Colon (tissue), 2 donors: ENCODE results near the gene TEX38.
"Not testable (repeated sequence)": the region's sequence is repeated elsewhere in the genome, so short reads cannot be mapped to it uniquely, and the experiment has no call there.

Experiments
- FAIRE-seq: peaks from 2 replicates; lab custom pipeline; 2012; peaks lifted over from hg19 to GRCh38; lab: Jason Lieb, UNC
- donor health status: control.
- donor health status: control.

The TEX38 gene

DNA sequence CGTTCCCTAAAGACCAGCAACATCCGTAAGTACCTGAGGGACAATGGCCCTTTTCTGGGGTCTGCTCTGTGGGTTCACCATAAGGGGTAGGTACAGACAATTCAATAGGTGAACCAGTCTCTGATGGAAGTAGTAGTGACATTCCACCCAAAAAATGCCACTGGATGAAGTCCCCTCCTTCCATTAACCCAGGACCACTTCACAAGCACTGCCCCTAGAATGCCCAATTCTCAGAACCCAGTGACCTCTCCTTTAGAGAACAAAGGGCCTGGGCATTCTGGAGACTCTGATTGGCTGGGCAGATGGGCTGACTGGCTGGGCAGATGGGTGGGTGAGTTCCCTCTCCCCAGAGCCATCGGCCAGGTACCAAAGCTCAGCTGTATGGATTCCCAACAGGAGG is at the start of gene TEX38:
Gene TEX38 (plus strand): TSS at position 301 of the 400 bp plus-strand sequence. CDS start 81 bp downstream, at position 382.
- no peak for FAIRE-seq

DNA sequence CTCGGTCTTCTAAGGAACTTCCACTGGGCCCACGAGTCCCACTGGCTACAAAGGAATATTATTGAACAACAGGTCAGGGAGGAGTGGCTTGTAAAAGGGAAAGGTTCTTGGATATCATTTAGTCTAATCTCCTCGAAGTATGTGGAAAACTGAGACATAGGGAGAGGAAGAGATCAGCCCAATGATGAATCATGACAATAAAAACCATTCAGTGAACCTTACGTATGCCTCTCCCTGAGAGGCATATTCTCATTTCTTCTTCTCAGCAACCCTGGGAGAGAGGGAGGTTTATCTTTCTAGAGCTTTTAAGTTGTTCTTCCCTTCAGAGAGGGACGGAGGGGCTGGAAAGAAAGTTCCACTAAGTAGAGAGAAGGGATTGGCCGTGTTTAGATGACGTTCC is 49.7 kb upstream of the TEX38 start:
- FAIRE-seq, result no peak

DNA sequence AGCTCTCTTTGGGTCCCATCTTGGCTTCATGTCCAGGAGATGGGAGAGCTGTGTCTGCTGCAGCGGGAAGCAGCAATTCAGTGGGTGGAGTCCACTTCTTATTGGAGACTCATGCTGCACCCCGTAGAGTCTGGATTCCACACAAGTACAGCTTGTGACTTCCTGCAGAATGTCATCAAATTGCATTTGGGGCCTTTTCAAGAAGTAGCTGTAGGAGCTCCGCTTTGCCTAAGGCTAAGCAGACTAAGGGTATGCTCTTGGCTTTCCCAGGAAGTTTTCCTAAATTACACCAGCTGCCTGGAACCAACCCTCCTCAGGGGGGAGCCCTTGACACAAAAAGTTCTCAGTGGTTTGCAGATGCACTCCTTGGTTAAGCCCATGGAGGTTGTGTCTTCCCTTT is 49.3 kb upstream of the TEX38 start:
- no peak for FAIRE-seq

DNA sequence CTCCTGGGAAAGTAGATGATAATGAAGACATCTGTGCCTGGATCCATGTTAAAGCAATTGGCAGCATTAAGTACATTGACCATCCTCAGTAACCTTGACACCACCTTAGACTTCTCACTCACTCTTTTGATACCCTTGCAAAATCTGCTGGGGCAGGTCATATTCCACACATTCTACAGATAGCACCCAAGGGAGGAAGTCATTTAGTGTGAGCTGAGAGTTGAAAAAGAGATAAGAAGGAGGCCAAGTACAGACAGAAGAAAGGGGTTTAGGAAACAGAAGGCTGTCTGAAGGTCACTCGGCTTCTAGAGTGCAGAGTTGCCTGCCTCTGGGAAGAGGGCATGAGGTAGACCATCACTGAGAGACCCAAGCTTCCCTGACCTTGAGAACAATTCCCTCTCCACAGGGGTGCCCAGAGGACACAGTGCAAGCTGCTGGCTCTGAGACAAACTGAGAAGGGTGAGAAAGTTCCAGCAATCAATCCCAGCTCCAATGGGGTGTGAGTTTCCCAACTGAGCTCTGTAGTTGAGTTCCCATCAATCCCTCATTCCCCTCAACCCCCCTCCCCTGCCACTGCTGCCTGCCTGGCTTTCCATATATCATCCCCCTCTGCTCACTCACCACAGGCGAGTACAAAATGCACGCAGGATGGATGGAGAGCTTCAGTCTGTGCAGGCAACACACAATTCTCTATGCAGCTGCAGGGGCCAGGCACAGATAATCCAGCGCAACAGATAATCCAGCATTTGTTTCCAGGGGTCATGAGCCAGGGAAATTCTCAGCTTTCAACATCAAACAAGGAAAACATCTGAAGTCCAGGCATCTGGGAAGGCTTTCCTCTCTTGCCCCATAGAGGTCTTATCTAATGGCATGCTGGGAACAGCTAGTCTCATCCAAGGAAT is 47.7 kb upstream of the TEX38 start:
- FAIRE-seq, result no peak

DNA sequence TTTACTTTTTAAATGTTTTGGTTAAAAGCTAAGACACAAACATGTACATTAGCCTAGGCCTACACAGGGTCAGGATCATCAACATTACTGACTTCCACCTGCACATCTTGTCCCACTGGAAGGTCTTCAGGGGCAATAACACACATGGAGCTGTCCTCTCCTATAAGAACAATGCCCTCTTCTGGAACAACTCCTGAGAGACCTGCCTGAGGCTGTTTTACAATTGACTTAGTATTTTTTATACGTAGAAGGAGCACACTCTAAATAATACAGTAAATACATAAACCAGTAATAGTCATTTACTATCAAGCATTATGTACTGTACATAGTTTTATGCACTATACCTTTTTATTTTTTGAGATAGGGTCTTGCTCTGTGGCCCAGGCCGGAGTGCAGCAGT is 40.9 kb upstream of the TEX38 start:
- FAIRE-seq, result no peak

DNA sequence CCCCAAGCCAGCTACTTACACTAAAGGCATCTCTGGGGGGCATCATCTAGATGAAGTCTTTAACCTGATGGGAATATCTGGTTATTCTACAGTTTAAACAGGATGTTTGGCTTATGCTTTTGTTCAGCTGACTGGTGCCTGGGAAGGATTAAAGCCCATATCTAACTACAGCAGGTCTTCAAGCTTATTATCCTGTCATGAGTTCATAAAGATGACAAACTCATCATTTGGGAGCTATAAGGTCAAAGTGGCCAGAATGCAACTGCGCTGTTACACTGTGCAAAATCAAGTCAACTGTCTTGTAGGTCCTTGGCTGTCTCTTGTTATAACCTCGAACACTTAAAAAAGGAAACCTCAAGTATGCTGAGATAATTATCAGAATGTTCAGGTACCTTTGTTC is 36.4 kb upstream of the TEX38 start:
- no peak for FAIRE-seq

DNA sequence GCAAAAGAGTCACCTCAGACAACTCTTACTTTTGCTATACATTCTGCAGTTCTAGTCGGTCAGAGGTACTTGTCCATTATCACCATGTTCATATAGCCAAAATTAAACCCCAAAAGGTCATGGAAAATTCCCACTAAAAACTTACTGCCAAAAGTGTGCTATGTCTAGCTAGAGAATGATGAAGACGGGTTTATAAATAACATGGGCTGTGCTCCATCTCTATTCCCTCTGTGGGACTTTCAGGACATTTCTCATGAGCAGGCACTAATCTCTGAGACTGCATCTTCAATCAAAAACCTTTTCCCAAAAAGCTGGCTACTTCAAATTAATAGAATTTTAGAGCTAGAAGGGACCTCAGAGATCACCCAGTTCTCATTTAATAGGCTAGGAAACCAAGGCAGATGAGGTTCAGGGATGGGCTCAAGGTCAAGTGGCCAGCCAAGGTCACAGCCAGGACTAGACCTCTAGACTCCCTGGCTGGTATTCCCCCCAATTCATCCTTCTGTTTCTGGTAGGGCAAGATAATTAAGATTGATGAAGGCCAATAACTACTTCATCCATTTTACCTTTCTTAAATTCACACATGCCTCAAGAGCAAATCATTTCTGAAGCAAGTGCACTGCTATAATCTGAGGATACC is 34.1 kb upstream of the TEX38 start:
- FAIRE-seq, result no peak

DNA sequence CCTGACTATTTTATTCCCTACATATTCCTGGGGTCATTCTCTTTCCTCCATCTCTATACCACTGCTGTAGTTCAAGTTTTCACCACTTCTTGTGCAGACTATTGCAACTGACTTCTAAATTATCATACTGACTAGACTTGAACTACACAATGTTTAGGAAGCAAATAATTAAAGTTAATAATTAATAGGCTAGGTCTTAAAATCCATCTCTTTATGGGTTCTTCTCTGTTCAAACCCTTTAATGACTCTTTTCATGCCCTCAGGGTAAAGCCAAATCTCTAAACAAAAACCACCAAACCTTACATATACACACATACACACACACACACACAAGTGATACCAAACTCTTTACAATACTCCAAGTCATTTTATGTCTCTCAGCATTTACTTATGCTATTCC is 32.7 kb upstream of the TEX38 start:
- no peak for FAIRE-seq

DNA sequence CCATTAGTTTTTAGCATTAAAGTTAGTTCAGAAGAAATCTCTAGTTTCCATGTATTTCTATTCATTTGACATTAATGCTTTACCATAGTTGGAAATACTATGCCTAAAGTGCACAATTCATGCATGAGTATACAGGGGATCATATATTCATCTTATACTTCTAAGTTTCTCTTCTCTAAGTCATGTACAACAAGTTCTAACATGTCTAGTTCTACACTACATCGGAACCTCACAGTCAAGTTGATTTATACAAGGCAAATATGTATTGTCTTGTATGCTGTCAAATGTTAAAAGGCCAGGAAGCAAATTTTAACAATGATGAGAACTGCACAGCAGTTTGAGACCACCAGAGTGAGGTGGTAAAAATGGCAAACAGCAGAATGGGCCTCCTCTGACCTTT is 32.1 kb upstream of the TEX38 start:
- FAIRE-seq, result no peak

DNA sequence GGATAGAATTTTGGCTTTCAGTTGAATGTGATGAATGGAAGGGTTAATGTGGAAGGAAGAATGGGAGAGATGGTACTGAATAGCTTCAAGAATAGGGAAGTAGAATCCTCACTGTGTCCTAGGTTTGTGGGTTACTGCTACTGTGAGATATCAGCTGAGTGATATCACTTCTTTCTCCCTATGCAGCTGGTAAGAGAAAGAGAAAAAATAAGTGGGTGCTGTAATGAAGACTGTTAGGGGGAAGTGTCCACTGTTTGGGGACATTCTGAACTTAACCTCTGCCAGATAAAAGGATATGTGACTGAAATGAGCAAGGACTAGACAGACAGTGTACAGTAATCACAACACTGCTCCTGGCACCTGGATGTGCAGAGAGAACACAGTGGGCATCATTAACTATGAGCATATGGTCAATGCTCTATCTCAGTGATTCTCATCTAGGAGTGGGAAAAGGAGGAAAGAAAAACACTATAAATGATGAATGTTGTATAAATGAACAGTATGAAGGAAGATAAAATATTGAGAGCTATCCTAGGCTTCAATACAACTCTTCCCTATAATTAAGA is 29.5 kb upstream of the TEX38 start:
- FAIRE-seq, result no peak

DNA sequence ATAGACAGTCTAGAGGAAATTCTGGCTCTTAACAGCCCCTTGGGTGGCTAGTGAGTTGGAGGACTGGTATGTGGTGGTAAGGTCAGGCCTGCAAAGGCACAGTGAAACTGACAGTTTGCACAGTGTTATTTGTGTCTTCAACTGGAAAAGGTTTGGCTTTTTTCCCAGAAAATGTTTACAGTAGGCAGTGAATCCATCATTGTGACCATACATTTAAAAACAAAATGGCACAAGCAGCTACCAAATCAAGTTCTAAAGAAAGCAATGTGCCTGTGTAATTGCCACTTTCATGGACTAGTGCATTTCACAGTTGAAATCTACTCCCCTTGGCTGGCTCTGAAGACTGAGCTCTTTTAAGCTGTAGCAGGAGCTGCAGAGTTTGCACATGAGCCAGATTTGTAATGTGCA is 28.3 kb upstream of the TEX38 start:
- no peak for FAIRE-seq

DNA sequence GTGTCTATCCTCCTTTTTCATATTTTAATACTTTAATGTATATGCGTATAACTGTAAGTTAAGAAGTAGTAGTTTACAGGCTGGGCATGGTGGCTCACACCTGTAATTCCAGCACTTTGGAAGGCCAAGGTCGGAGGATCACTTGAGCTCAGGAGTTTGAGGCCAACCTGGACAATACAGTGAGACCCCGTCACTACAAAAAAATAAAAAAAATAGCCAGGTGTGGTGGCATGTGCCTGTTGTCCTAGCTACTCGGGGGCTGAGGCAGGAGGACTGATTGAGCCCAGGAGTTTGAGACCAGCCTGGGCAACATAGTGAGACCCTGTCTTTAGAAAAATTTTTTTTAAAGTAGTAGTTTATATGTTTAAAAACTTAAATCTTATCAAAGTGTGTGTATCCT is 25.8 kb upstream of the TEX38 start:
- FAIRE-seq, result no peak

DNA sequence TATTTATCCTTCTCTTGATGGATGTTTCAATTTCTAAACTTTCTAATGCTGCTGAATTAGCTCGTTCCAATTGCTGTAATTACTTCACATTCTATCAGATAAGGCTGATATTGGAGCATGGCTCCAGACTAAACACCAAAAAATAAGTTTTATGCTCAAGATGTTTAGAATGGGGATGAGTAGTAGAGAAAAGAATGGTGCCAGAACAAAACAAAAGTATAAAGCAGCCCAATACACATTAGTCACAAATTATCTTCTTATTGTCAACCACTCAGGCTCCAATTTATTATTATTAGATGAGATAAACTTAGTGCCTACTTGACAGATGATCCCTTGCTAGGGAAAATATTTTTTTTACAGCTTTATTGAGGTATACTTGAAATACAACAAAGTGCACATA is 25.3 kb upstream of the TEX38 start:
- no peak for FAIRE-seq

DNA sequence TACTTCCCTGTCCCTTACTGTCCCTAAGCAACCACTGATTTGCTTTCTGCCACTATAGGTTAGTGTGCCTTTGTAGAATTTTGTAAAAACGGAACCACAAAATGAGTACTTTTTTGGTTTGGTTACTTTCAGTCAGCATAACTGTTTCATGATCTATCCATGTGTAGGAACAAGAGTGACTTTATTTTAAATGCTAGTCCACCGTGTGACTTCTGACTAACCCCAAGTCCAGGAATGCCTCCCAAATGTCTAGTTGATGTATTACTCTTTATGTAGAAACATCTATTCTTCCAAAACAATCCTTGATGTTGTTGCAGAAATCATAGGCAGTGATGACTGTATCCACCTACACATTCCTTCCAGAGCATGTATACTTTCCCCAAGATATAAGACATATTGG is 24.8 kb upstream of the TEX38 start:
- FAIRE-seq, result no peak

DNA sequence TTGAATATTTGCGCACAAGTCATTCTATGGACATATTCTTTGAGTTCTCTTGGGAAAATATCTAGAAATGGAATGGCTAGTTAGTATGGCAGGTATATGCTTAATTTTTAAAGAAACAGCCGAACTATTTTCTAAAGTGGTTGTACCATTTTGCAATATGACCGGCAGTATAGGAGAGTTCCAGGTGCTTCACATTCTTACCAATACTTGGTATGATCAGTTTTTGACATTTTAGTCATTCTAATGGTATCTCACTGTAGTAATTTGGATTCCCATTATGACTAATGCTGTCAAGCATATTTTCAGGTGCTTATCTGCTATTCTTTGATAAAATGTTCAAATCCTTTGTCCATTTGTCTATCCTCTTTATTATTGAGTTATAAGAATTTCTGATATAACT is 24.0 kb upstream of the TEX38 start:
- FAIRE-seq, result no peak

DNA sequence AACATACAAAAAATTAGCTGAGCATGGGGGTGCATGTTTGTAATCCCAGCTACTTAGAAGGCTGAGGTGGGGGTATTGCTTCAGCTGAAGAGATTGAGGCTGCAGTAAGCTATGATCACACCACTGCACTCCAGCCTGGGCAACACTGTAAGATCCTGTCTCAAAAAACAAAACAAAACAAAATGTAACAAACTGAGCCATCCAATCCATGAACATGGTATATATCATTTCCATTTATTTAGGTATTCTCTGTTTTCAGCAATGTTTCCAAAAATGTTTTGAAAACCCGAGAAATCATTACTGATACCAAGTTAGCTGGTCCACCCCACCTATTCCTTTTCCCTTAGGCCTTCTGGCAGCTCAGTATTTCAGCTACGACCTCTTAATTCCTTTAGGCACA is 21.9 kb upstream of the TEX38 start:
- no peak for FAIRE-seq

DNA sequence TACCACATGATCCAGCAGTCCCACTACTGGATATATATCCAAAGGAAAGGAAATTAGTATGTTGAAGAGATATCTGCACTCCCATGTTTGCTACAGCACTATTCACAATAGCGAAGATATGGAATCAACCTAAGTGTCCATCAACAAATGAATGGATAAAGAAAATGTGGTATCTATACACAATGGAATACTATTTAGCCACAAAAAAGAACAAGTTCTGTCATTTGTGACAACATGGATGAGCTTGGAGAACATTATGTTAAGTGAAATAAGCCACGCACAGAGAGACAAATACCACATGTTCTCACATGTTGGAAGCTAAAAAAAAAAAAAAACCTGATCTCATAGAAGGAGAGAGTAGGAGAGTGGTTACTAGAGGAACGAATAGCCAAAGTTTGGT is 21.2 kb upstream of the TEX38 start:
- FAIRE-seq, result no peak

DNA sequence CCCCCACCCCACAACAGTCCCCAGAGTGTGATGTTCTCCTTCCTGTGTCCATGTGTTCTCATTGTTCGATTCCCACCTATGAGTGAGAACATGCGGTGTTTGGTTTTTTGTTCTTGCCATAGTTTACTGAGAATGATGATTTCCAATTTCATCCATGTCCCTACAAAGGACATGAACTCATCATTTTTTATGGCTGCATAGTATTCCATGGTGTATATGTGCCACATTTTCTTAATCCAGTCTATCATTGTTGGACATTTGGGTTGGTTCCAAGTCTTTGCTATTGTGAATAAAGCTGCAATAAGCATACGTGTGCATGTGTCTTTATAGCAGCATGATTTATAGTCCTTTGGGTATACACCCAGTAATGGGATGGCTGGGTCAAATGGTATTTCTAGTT is 20.5 kb upstream of the TEX38 start:
- not testable (repeated sequence) for FAIRE-seq

DNA sequence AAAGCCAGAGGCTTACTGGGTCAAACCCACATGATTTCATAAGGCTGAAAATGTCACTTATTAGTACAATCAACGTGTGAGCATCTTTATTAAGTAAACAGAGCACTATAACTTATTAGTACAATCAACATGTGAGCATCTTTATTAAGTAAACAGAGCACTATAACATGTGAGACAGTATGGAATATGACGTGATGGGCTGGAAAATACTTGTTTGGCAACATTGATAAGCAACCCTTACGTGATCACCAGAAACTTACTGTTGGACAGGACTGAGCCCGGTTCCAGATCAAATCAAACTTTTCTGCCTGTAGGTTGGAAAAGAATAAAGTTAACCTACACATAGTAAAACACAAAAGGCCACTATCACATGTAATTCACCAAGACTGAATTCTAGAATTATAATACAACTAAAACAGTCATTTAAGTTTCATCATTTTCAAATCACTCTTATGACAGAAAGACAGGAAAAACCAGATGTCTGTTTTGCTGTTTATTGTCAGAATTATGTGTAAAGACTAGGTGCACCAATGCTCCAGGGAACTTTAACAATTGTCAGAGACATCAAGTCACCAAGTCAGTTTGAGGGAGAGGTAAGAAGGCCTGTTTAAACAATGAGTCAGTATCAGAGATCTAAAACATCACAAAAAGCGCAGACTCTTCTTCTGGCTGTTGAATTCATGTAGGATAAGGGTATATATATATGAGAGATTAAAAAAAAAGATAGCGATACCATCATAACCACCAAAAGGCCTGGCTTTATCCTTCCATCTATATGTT is 19.1 kb upstream of the TEX38 start:
- FAIRE-seq, result no peak

DNA sequence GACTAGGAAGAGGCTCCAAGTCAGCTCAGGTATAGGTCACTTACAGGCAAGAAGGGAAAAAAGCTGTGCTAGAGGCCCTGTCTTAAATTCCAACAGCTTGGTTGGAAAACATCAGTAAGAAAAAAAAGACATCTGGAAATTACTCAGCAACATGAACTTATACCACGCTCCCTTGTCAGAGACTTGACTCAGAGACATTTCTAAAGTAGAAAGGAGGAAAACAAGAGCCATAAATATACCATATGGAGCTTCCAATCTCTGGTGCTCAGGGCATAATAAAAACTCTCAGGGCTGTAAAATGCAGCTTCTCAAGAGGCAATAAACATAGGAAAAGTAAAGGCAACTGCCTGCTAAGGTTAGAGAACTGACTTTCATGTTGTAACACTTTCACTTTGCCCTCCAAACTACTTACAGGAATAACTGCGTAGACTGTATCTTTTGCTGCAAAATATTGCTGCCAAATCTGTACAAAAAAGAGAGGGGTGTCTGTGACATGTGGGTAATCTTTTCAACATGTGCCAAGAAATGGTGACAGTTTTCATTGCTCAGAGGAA is 18.2 kb upstream of the TEX38 start:
- peak; percentile 24 for FAIRE-seq

DNA sequence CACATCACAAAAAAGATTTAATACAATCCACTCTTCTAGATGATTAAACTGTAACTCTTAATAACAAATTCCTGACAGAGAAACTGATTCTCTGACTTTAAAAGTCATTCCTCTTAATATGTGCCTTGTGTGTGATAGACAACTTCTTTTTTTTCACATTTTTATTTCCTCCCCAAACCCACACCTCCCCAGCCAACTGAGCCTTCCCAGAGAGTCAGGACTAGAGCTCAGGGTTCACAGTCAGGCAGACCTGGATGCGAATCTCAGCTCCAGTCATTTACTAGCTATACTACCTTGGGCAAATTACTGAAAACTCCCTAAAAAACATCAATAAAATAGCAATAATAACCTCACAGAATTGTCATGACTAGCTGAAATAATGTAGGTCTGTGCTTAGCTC is 17.6 kb upstream of the TEX38 start:
- no peak for FAIRE-seq

DNA sequence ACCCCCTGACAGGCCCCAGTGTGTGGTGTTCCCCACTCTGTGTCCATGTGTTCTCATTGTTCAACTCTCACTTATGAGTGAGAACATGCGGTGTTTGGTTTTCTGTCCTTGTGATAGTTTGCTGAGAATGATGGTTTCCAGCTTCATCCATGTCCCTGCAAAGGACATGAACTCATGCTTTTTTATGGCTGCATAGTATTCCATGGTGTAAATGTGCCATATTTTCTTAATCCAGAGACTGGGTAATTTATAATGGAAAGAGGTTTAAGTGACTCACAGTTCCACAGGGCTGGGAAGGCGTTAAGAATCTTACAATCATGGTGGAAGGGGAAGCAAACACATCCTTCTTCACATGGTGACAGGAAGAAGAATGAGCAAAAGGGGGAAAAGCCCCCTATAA is 17.0 kb upstream of the TEX38 start:
- FAIRE-seq, result not testable (repeated sequence)
